Neuron (in vitro differentiated cells): Measurements from ENCODE around the gene TRAF3.

Experiments used
- H2AFZ ChIP-seq: one replicate; pipeline ENCODE4 v1.6.1; 2013; ENCODE audit warnings: low read depth, mild to moderate bottlenecking, inconsistent platforms, low read length, moderate library complexity
- H3K27me3 ChIP-seq: one replicate; pipeline ENCODE4 v1.6.1; 2013; ENCODE audit warnings: low read length; ENCODE audit not compliant: insufficient read depth
- H3K36me3 ChIP-seq: one replicate; pipeline ENCODE4 v1.6.1; 2013; ENCODE audit warnings: low read length; ENCODE audit not compliant: insufficient read depth
- H3K4me1 ChIP-seq: one replicate; pipeline ENCODE4 v1.6.1; 2013; ENCODE audit warnings: low read length; ENCODE audit not compliant: insufficient read depth
- H3K4me3 ChIP-seq: 2 replicates; pipeline ENCODE4 v1.5.1; 2013; ENCODE audit warnings: mild to moderate bottlenecking, low read length, moderate library complexity
- H3K9me3 ChIP-seq: one replicate; pipeline ENCODE4 v1.6.1; 2013; ENCODE audit warnings: low read length

The TRAF3 gene

DNA sequence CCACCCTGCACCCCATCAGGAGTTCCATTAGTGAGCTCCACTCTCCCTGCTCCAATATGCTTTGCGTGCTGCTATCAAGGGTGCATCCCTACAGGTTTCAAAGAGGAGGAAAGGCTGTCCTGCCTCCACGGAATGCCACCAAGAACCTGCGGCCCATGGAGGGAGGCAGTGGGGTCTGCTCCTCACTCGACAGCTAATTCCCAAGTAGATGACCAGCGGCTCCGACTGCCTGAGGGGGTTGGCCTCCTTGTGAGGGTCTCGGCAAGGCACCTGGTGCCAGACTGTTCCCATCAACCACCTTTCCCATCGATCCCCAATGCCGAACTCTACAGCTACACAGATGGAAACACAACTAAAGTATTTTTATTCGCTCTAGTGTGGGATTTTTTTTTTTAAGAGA lies 181.2 kb downstream of the TRAF3 start:
- no peak overlapping the region for H2AFZ ChIP-seq
- no peaks in the 10 kb centered on the region for H3K4me1 ChIP-seq
- H3K4me3 ChIP-seq = no peak overlapping the region
- H3K27me3 ChIP-seq = no peaks in the 10 kb centered on the region
- no peaks in the 10 kb centered on the region for H3K9me3 ChIP-seq
- peaks cover 86% of the 10 kb centered on the region for H3K36me3 ChIP-seq
